ENCODE data around the gene USF3.

USF3 gene

GRCh38 chr3:113695786-113696645, at the start of gene USF3:
Gene USF3, minus strand, starts transcription at chr3:113696642. Its CDS starts 21,764 bp downstream, at chr3:113674878.
- DNase-seq = peak; percentile 23 to 64

- DNase-seq = peak; percentile 88 to 90
These were observed 49.5 kb upstream of the USF3 start, which contains the start of gene NAA50 for GRCh38 chr3:113745756-113746547. Gene NAA50, minus strand, starts transcription at chr3:113746249. Its CDS starts 300 bp downstream, at chr3:113745949.

- peak; percentile 69 to 91 for DNase-seq
These were observed 48.7 kb upstream of the USF3 start for GRCh38 chr3:113744941-113745755.

GRCh38 chr3:113743006-113743630, 46.7 kb upstream of the USF3 start:
- no peak for DNase-seq

GRCh38 chr3:113741620-113742019, 45.2 kb upstream of the USF3 start:
- DNase-seq = no peak

GRCh38 chr3:113741086-113741485, 44.6 kb upstream of the USF3 start:
- no peak for DNase-seq

GRCh38 chr3:113736548-113737089, 40.2 kb upstream of the USF3 start:
- peak in 1 of 2 donors; percentile 46 for DNase-seq

GRCh38 chr3:113731694-113732093, 35.3 kb upstream of the USF3 start:
- DNase-seq = no peak

GRCh38 chr3:113730550-113730949, 34.1 kb upstream of the USF3 start:
- no peak for DNase-seq

GRCh38 chr3:113728661-113729060, 32.2 kb upstream of the USF3 start:
- no peak for DNase-seq

GRCh38 chr3:113721636-113722035, 25.2 kb upstream of the USF3 start:
- DNase-seq = peak in 1 of 2 donors; percentile 18

- no peak for DNase-seq
These were observed 23.3 kb upstream of the USF3 start for GRCh38 chr3:113719758-113720157.

- no peak for DNase-seq
These were observed 22.9 kb upstream of the USF3 start for GRCh38 chr3:113719294-113719693.

- DNase-seq = no peak
These were observed 21.4 kb upstream of the USF3 start for GRCh38 chr3:113717818-113718217.

GRCh38 chr3:113717308-113717707, 20.9 kb upstream of the USF3 start:
- no peak for DNase-seq

- no peak for DNase-seq
These were observed 18.3 kb upstream of the USF3 start for GRCh38 chr3:113714702-113715101.

- no peak for DNase-seq
These were observed 15.7 kb upstream of the USF3 start for GRCh38 chr3:113712129-113712528.

- DNase-seq = no peak
These were observed 11.4 kb upstream of the USF3 start for GRCh38 chr3:113707835-113708234.

GRCh38 chr3:113698956-113699355, 2.5 kb upstream of the USF3 start:
- no peak for DNase-seq

- no peak for DNase-seq
These were observed 1.8 kb upstream of the USF3 start for GRCh38 chr3:113698213-113698742.

GRCh38 chr3:113697500-113698090, 1.2 kb upstream of the USF3 start:
- DNase-seq = no peak

Data from bone marrow (tissue), 2 donors.